IMR-90 (cell line): ENCODE data around the gene GARIN3. TPM values are rescaled to one million over a fixed set of nuclear protein-coding genes. Genes with fewer than 3 reads are reported as not detected.

Experiments
- ATAC-seq: fragments of 200-7000 bp; cut with Tn5 transposase; 2 replicates; pipeline ENCODE4 v1.9.1; 2020; ENCODE audit warnings: low read depth, mild to moderate bottlenecking, moderate library complexity
- BruUV-seq: library from RNA; stranded (reverse); fragments of 400-500 nt; replicated peaks from 2 replicates; lab custom pipeline; 2021; lab: Mats Ljungman, UMichigan
- CTCF ChIA-PET: fragments of 300-600 bp; formaldehyde crosslinking; extraction: SDS; loops from one replicate; lab custom pipeline; 2021; ENCODE audit warnings: antibody characterized with exemption; lab: Yijun Ruan, JAX
- POLR2A ChIA-PET: fragments of 300-600 bp; sonication (Branson Sonifier 250); formaldehyde crosslinking; loops from one replicate; lab custom pipeline; 2022; ENCODE audit warnings: antibody characterized with exemption; ENCODE audit not compliant: unreplicated experiment; lab: Charles Lee
- DNase-seq: peaks from one replicate; pipeline ENCODE4 v3.0.0; 2013
- H2AFZ ChIP-seq: replicated peaks from 2 replicates; pipeline ENCODE3; 2013; ENCODE audit warnings: low read length, mild to moderate bottlenecking; ENCODE audit not compliant: poor library complexity
- H2AK5ac ChIP-seq: 2 replicates; pipeline ENCODE4 v1.6.1; 2013; ENCODE audit warnings: low read depth, low read length, inconsistent platforms
- H2AK9ac ChIP-seq: replicated peaks from 2 replicates; pipeline ENCODE3; 2013; ENCODE audit warnings: mild to moderate bottlenecking, low read depth, low read length, moderate library complexity; ENCODE audit not compliant: poor library complexity
- H2BK120ac ChIP-seq: 2 replicates; pipeline ENCODE4 v1.6.1; 2013; ENCODE audit warnings: low read depth, low read length, inconsistent platforms
- H2BK15ac ChIP-seq: 3 replicates; pipeline ENCODE4 v1.6.1; 2013; ENCODE audit warnings: low read depth, low read length, inconsistent platforms
- H2BK20ac ChIP-seq: 2 replicates; pipeline ENCODE4 v1.6.1; 2013; ENCODE audit warnings: low read depth, mild to moderate bottlenecking, inconsistent platforms, low read length, moderate library complexity
- H2BK5ac ChIP-seq: 2 replicates; pipeline ENCODE4 v1.6.1; 2013; ENCODE audit warnings: mild to moderate bottlenecking, low read depth, low read length, inconsistent platforms; ENCODE audit not compliant: poor library complexity, severe bottlenecking
- H3K14ac ChIP-seq: replicated peaks from 2 replicates; pipeline ENCODE4 v1.6.1; 2013; ENCODE audit warnings: low read depth, low read length, inconsistent platforms
- H3K18ac ChIP-seq: 2 replicates; pipeline ENCODE4 v1.6.1; 2013; ENCODE audit warnings: low read depth, low read length, control low read depth
- H3K23ac ChIP-seq: 2 replicates; pipeline ENCODE4 v1.6.1; 2013; ENCODE audit warnings: low read depth, low read length, inconsistent platforms
- H3K27ac ChIP-seq: 2 replicates; pipeline ENCODE4 v1.5.1; 2013; ENCODE audit warnings: mild to moderate bottlenecking, control low read depth, low read length; ENCODE audit not compliant: insufficient read depth
- H3K27me3 ChIP-seq: 2 replicates; pipeline ENCODE4 v1.6.1; 2013; ENCODE audit warnings: low read length; ENCODE audit not compliant: control insufficient read depth, insufficient read depth
- H3K36me3 ChIP-seq: 2 replicates; pipeline ENCODE4 v1.6.1; 2013; ENCODE audit warnings: low read length, mixed read lengths; ENCODE audit not compliant: control insufficient read depth, insufficient read depth
- H3K4ac ChIP-seq: 2 replicates; pipeline ENCODE4 v1.6.1; 2013; ENCODE audit warnings: low read depth, low read length, inconsistent platforms
- H3K4me1 ChIP-seq: 2 replicates; pipeline ENCODE4 v1.6.1; 2013; ENCODE audit warnings: low read length, mixed read lengths; ENCODE audit not compliant: control insufficient read depth, insufficient read depth
- H3K4me2 ChIP-seq: 2 replicates; pipeline ENCODE4 v1.6.1; 2013; ENCODE audit warnings: low read depth, mild to moderate bottlenecking, control low read depth, low read length, moderate library complexity
- H3K4me3 ChIP-seq: 2 replicates; pipeline ENCODE4 v1.5.1; 2013; ENCODE audit warnings: low read depth, mild to moderate bottlenecking, control low read depth, low read length, moderate library complexity; ENCODE audit not compliant: insufficient read depth
- H3K56ac ChIP-seq: 2 replicates; pipeline ENCODE4 v1.6.1; 2013; ENCODE audit warnings: low read length, inconsistent platforms; ENCODE audit not compliant: insufficient read depth; ENCODE audit errors: extremely low read depth
- H3K79me1 ChIP-seq, 2 experiments: 2 replicates each; pipeline ENCODE4 v1.6.1; 2013; ENCODE audit warnings: low read length in 2 of 2, inconsistent platforms in 1 of 2, low read depth in 1 of 2
- H3K9ac ChIP-seq: 2 replicates; pipeline ENCODE4 v1.6.1; 2013; ENCODE audit warnings: low read depth, low read length, control low read depth
- H3K9me1 ChIP-seq: 2 replicates; pipeline ENCODE4 v1.6.1; 2013; ENCODE audit warnings: low read length, inconsistent platforms; ENCODE audit not compliant: insufficient read depth
- H3K9me3 ChIP-seq: 2 replicates; pipeline ENCODE4 v1.6.1; 2013; ENCODE audit warnings: low read length; ENCODE audit not compliant: control insufficient read depth, insufficient read depth
- H4K20me1 ChIP-seq: 2 replicates; pipeline ENCODE4 v1.6.1; 2013; ENCODE audit warnings: low read length, inconsistent platforms; ENCODE audit not compliant: insufficient read depth
- H4K5ac ChIP-seq: 2 replicates; pipeline ENCODE4 v1.6.1; 2013; ENCODE audit warnings: mild to moderate bottlenecking, low read depth, low read length, control low read depth
- H4K8ac ChIP-seq, 2 experiments: 2 replicates each; pipeline ENCODE4 v1.6.1; 2013; ENCODE audit warnings: low read depth in 2 of 2, low read length in 2 of 2, control low read depth in 1 of 2, inconsistent platforms in 1 of 2
- H4K91ac ChIP-seq: 2 replicates; pipeline ENCODE4 v1.6.1; 2013; ENCODE audit warnings: low read depth, low read length, inconsistent platforms; ENCODE audit not compliant: insufficient read depth
- CEBPB ChIP-seq: IDR thresholded peaks from 2 replicates; pipeline ENCODE4 v1.6.1; 2012; ENCODE audit warnings: low read depth, low read length, improper control_type of control experiment
- ELK1 ChIP-seq: fragments of 150-350 bp; IDR thresholded peaks from 2 replicates; pipeline ENCODE4 v1.6.1; 2016; ENCODE audit warnings: low read depth, mild to moderate bottlenecking, low read length, moderate library complexity, borderline replicate concordance
- MAZ ChIP-seq: IDR thresholded peaks from 2 replicates; pipeline ENCODE4 v1.6.1; 2012; ENCODE audit warnings: low read depth, mild to moderate bottlenecking, low read length, improper control_type of control experiment, moderate library complexity, borderline replicate concordance
- MXI1 ChIP-seq: IDR thresholded peaks from 2 replicates; pipeline ENCODE4 v1.6.1; 2012; ENCODE audit warnings: low read depth, mild to moderate bottlenecking, low read length, moderate library complexity, borderline replicate concordance
- POLR2A ChIP-seq: IDR thresholded peaks from 2 replicates; pipeline ENCODE4 v1.6.1; 2012; ENCODE audit warnings: mild to moderate bottlenecking, low read depth, low read length
- RCOR1 ChIP-seq: IDR thresholded peaks from 2 replicates; pipeline ENCODE4 v1.6.1; 2012; ENCODE audit warnings: mild to moderate bottlenecking, low read length, improper control_type of control experiment; ENCODE audit not compliant: insufficient replicate concordance
- WGBS, 2 experiments: methylation state at CpG; one replicate each; pipeline versions ENCODE4 v1.1.5 to v1.1.7; 2013; ENCODE audit warnings: missing lambda C conversion rate in 2 of 2; ENCODE audit not compliant: insufficient read length in 1 of 2; ENCODE audit errors: extremely low coverage in 2 of 2; 5-methylcytosine and 5-hydroxymethylcytosine counted together
- dilution Hi-C: fragments of 300-500 bp; cut with HindIII; formaldehyde crosslinking; loops from one replicate; pipeline ENCODE4 v1.14.3; 2018; ENCODE audit warnings: low sequenced_read_pairs; ENCODE audit not compliant: unreplicated experiment
- in situ Hi-C: fragments of 300-500 bp; cut with MboI; formaldehyde crosslinking; loops from 3 replicates; pipeline ENCODE4 v1.14.3; 2019; ENCODE audit warnings: low sequenced_read_pairs, inconsistent platforms, mixed read lengths
- intact Hi-C: fragments of 100-400 bp; cut with micrococcal nuclease; formaldehyde crosslinking; loops from 2 replicates; pipeline ENCODE4 v1.10.0; 2022
- polyA plus RNA-seq, 3 experiments: library from polyadenylated mRNA; depleted of rRNA; stranded (reverse); fragments of >200 nt; gene quantifications; 2 replicates each; pipeline ENCODE4 v1.2.3, GENCODE V29; 2012; ENCODE audit warnings: low replicate concordance in 1 of 3
- total RNA-seq: library from RNA; depleted of rRNA; stranded (reverse); fragments of >200 nt; gene quantifications from 2 replicates; pipeline ENCODE4 v1.2.3, GENCODE V29; 2012

GARIN3 gene
- total and polyA plus RNA-seq, 2 of the 4 experiments (the other 2 are of a cell fraction), result not detected

GRCh38 chr5:157142317-157143126, 23.5 kb downstream of the GARIN3 start, which contains the start of gene MED7:
MED7 (minus strand) TSS chr5:157142865; CDS start chr5:157139431, 3,434 bp downstream.
- ATAC-seq, result peak; percentile 99
- peak within 1 kb of the TSS; percentile 89 for H2AK9ac ChIP-seq
- peak within 1 kb of the TSS; percentile 96 for H2AFZ ChIP-seq
- BruUV-seq, result no TSS peak
- H3K27me3 ChIP-seq, result no peaks in the 10 kb centered on the region
- peak within 1 kb of the TSS; percentile 88 for H3K9ac ChIP-seq
- CTCF ChIA-PET, result interaction anchor here (1.6 kb wide), 1 partner anchor 26 kb away, joined by 5 read pairs; no protein-coding TSS in a partner anchor
- peak within 1 kb of the TSS; percentile 44 for H2AK5ac ChIP-seq
- H4K8ac ChIP-seq, result peak within 1 kb of the TSS; percentile 97 to 99
- H3K9me3 ChIP-seq, result no peaks in the 10 kb centered on the region
- H4K5ac ChIP-seq, result peak within 1 kb of the TSS; percentile 98
- H2BK5ac ChIP-seq, result peak within 1 kb of the TSS; percentile 83
- H2BK15ac ChIP-seq, result peak within 1 kb of the TSS; percentile 66; the same call in 2 of the 3 replicates
- in situ Hi-C loops (loop anchor here (10.0 to 25.0 kb wide), 3 partner anchors 172 to 1205 kb away; partner anchors contain the start of gene LSM11), intact Hi-C loops (no loop called here), dilution Hi-C loops (no loop called here)
- no peaks in the 10 kb centered on the region for H4K20me1 ChIP-seq
- peak within 1 kb of the TSS; percentile 87 for H3K27ac ChIP-seq
- no peaks in the 10 kb centered on the region for H3K4me1 ChIP-seq
- peak within 1 kb of the TSS; percentile 86 for H2BK120ac ChIP-seq
- WGBS, 2 experiments, result 0% methylated on average over 8 of the region's 48 CpGs; no CpG with 5 or more reads in 1 of the 2 experiments
- H3K4me3 ChIP-seq, result peak within 1 kb of the TSS; percentile 84
- peak within 1 kb of the TSS; percentile 94 for H4K91ac ChIP-seq
- H3K36me3 ChIP-seq, result peaks cover 6% of the 10 kb centered on the region
- peak; percentile 100 for DNase-seq
- H3K56ac ChIP-seq, result peak within 1 kb of the TSS; percentile 84
- H3K79me1 ChIP-seq, result peaks cover 16 to 23% of the 10 kb centered on the region in 2 experiments
- H3K14ac ChIP-seq, result peak within 1 kb of the TSS; percentile 94
- POLR2A ChIA-PET, result interaction anchor here (0.7 to 0.9 kb wide), 2 partner anchors 10 to 47 kb away, joined by 3 to 4 read pairs; no protein-coding TSS in a partner anchor
- peak within 1 kb of the TSS; percentile 90 for H3K4ac ChIP-seq
- peak within 1 kb of the TSS; percentile 99 for H3K23ac ChIP-seq
- peaks cover 3% of the 10 kb centered on the region; the same call in 1 of the 2 replicates for H3K9me1 ChIP-seq
- TF ChIP-seq CEBPB, result peak; percentile 60
- no peak for TF ChIP-seq ELK1
- TF ChIP-seq RCOR1, result no peak
- peak; percentile 79 for TF ChIP-seq POLR2A
- peak; percentile 32; the same call in 1 of the 2 replicates for TF ChIP-seq MAZ
- TF ChIP-seq MXI1, result 0 out of 2 replicates have a peak, but pooled peaks have one; percentile 12
- H2BK20ac ChIP-seq, result peak within 1 kb of the TSS; percentile 68
- peak within 1 kb of the TSS; percentile 96 for H3K4me2 ChIP-seq
- H3K18ac ChIP-seq, result peak within 1 kb of the TSS; percentile 85
